Activated CD8-positive, alpha-beta T cell treated with anti-CD3 and anti-CD28 coated beads for 36 hours (primary cell): Measurements from ENCODE around the gene LRRK1. TPM values are rescaled to one million over a fixed set of nuclear protein-coding genes. Genes with fewer than 3 reads are reported as not detected.

ENCODE experiments used
- ATAC-seq: fragments of 200-7000 bp; cut with Tn5 transposase; one replicate; pipeline ENCODE4 v1.10.0; 2021; ENCODE audit warnings: mild to moderate bottlenecking, moderate library complexity
- CTCF ChIA-PET: fragments of 350-600 bp; sonication (Branson Sonifier 250); formaldehyde crosslinking; loops from one replicate; lab custom pipeline; 2021; ENCODE audit warnings: antibody characterized with exemption; lab: Charles Lee
- POLR2A ChIA-PET: fragments of 350-600 bp; sonication (Branson Sonifier 250); formaldehyde crosslinking; loops from one replicate; lab custom pipeline; 2021; ENCODE audit warnings: antibody characterized with exemption; lab: Charles Lee
- DNase-seq: peaks from one replicate; pipeline ENCODE4 v3.0.0-alpha.2; 2020
- H3K27ac Mint-ChIP-seq: one replicate; pipeline ENCODE4 v1.8.0; 2021; ENCODE audit warnings: mild to moderate bottlenecking, mixed read lengths
- H3K27me3 Mint-ChIP-seq: one replicate; pipeline ENCODE4 v1.8.0; 2021; ENCODE audit warnings: mixed read lengths
- H3K36me3 Mint-ChIP-seq: one replicate; pipeline ENCODE4 v1.8.0; 2021; ENCODE audit warnings: low read depth, mixed read lengths
- H3K4me1 Mint-ChIP-seq: one replicate; pipeline ENCODE4 v1.8.0; 2021; ENCODE audit warnings: low read depth, mixed read lengths
- H3K4me3 Mint-ChIP-seq: one replicate; pipeline ENCODE4 v1.8.0; 2021; ENCODE audit warnings: mild to moderate bottlenecking, moderate library complexity, mixed read lengths
- H3K9me3 Mint-ChIP-seq: one replicate; pipeline ENCODE4 v1.8.0; 2021; ENCODE audit warnings: mixed read lengths
- intact Hi-C: fragments of 100-400 bp; cut with micrococcal nuclease; formaldehyde crosslinking; loops from one replicate; pipeline ENCODE4 v1.10.0; 2022
- total RNA-seq, 2 experiments: library from RNA; stranded (reverse); gene quantifications; one replicate each; pipeline ENCODE4 v1.2.3, GENCODE V29; 2021
- TF ChIP-seq, protein P1 (sequence below): fragments of 200-600 bp; IDR thresholded peaks from one replicate; pipeline ENCODE4 v1.8.0; 2022; ENCODE audit warnings: antibody characterized with exemption, mild to moderate bottlenecking

The LRRK1 gene
- total RNA-seq, 2 experiments from 2014 or later, result 0.50 to 0.83 TPM

DNA sequence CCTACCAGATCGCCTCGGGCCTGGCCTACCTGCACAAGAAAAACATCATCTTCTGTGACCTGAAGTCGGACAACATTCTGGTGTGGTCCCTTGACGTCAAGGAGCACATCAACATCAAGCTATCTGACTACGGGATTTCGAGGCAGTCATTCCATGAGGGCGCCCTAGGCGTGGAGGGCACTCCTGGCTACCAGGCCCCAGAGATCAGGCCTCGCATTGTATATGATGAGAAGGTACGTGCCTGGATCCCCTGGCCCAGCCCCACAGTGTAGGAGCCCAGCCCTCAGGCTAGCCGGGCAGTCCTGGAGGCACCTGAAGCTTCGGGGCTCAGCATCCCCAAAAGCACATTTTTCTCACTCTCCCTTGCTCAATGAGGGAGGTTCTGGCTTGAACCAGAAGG lies 135.8 kb downstream of the LRRK1 start:
- no peak for ATAC-seq
- H3K9me3 Mint-ChIP-seq, result no peaks in the 10 kb centered on the region
- H3K27me3 Mint-ChIP-seq, result no peaks in the 10 kb centered on the region
- no peaks in the 10 kb centered on the region for H3K36me3 Mint-ChIP-seq
- H3K27ac Mint-ChIP-seq, result no peak overlapping the region
- TF ChIP-seq, protein P1, sequence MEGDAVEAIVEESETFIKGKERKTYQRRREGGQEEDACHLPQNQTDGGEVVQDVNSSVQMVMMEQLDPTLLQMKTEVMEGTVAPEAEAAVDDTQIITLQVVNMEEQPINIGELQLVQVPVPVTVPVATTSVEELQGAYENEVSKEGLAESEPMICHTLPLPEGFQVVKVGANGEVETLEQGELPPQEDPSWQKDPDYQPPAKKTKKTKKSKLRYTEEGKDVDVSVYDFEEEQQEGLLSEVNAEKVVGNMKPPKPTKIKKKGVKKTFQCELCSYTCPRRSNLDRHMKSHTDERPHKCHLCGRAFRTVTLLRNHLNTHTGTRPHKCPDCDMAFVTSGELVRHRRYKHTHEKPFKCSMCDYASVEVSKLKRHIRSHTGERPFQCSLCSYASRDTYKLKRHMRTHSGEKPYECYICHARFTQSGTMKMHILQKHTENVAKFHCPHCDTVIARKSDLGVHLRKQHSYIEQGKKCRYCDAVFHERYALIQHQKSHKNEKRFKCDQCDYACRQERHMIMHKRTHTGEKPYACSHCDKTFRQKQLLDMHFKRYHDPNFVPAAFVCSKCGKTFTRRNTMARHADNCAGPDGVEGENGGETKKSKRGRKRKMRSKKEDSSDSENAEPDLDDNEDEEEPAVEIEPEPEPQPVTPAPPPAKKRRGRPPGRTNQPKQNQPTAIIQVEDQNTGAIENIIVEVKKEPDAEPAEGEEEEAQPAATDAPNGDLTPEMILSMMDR, result no peak
- DNase-seq, result no peak
- POLR2A ChIA-PET, result no interaction called here
- intact Hi-C loops, result no loop called here
- no peak overlapping the region for H3K4me3 Mint-ChIP-seq
- CTCF ChIA-PET, result no interaction called here
- no peaks in the 10 kb centered on the region for H3K4me1 Mint-ChIP-seq

DNA sequence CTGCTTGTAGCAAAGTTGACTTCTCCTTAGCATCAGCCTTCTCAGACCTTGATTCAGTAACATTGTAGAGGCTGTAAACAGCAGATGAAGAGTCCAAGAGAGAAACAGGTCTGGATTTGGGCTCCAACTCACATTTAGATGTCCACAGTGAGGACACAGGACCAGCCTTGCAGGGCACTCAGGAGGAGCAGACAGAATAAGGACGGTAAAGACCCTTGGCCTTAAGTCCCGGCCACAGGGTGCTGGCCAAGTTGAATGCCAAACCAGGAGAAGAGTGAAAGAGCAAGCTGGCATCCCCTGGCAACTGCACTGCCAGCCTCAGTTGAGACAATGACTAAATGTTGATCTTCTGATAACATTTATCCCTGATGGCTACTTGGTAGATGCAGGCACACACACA lies 136.3 kb downstream of the LRRK1 start:
- H3K9me3 Mint-ChIP-seq, result no peaks in the 10 kb centered on the region
- ChIA-PET CTCF (interaction anchor here (1.0 kb wide), 1 partner anchor 47 kb away, joined by 7 read pairs; no protein-coding TSS in a partner anchor), POLR2A (no interaction called here)
- TF ChIP-seq, protein P1, result no peak
- no peaks in the 10 kb centered on the region for H3K4me1 Mint-ChIP-seq
- no peak for DNase-seq
- H3K27me3 Mint-ChIP-seq, result no peaks in the 10 kb centered on the region
- intact Hi-C loops, result no loop called here
- no peaks in the 10 kb centered on the region for H3K36me3 Mint-ChIP-seq
- H3K4me3 Mint-ChIP-seq, result no peak overlapping the region
- no peak for ATAC-seq
- no peak overlapping the region for H3K27ac Mint-ChIP-seq

DNA sequence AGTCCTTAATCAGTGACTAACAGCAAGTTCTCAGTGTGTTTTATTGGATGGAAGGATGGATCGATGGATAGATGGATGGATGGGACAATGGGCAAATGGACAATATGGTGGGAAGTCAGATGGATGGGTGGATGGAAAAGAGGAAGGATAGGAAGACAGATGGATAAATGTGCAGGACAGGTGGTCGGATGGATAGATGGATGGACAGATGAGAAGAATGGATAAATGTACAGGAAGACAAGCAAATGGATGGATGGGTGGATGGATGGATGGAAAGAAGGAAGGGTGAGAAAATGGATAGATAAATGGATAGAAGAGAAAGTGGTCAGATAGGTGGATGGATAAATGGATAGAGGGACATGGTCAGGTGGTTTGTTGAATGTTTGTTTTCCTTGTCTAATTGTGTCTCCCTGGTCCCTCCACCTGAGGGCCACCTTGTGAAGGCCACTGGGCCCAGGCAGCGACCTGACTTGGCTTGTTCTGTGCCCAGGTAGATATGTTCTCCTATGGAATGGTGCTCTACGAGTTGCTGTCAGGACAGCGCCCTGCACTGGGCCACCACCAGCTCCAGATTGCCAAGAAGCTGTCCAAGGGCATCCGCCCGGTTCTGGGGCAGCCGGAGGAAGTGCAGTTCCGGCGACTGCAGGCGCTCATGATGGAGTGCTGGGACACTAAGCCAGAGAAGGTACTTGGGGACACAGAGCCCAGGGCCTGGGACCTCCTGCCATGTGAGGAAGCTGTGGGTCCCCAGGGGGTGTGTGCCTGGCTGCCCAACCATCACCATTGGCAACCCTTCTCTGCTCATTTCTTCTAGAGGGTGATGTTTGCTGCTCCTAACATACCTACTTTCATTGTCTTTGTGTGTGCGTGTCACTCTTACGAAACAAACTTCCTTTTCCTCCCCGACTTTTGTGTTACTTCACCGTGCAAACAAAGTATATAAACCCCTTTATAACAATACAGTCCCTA lies 137.5 kb downstream of the LRRK1 start:
- intact Hi-C loops, result no loop called here
- no peak overlapping the region for H3K4me3 Mint-ChIP-seq
- no peaks in the 10 kb centered on the region for H3K4me1 Mint-ChIP-seq
- no peak overlapping the region for H3K27ac Mint-ChIP-seq
- DNase-seq, result no peak
- TF ChIP-seq, protein P1, result no peak
- H3K27me3 Mint-ChIP-seq, result no peaks in the 10 kb centered on the region
- POLR2A ChIA-PET, result no interaction called here
- no peaks in the 10 kb centered on the region for H3K9me3 Mint-ChIP-seq
- no peak for ATAC-seq
- H3K36me3 Mint-ChIP-seq, result no peaks in the 10 kb centered on the region
- CTCF ChIA-PET, result interaction anchor here (1.0 kb wide), 2 partner anchors 48 to 202 kb away, joined by 3 to 7 read pairs; no protein-coding TSS in a partner anchor

DNA sequence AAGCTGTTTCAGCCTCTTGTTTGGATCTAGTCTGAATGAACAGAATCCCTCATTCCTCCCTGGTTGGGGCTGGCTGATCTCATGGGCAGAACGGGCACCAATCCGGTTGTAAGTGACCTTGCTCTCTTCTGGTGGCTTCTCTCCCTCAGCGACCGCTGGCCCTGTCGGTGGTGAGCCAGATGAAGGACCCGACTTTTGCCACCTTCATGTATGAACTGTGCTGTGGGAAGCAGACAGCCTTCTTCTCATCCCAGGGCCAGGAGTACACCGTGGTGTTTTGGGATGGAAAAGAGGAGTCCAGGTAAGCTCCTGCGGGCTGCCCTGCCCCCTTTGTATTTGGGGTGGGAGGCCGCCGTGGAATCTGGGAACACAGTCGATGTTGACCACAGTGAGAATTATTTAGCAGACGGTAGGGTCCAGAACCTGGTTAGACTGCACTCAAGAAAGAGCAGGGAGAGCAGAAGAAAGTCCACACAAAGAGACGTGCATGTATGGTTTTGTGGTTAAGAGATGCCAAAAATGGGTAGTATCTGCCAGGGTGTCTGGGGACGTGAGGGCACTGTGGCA lies 138.8 kb downstream of the LRRK1 start:
- intact Hi-C loops, result no loop called here
- Mint-ChIP-seq H3K4me1 (no peaks in the 10 kb centered on the region), H3K36me3 (no peaks in the 10 kb centered on the region), H3K9me3 (no peaks in the 10 kb centered on the region), H3K4me3 (no peak overlapping the region), H3K27ac (no peak overlapping the region), H3K27me3 (no peaks in the 10 kb centered on the region)
- ChIA-PET CTCF (interaction anchor here (1.0 kb wide), 1 partner anchor 200 kb away, joined by 3 read pairs; no protein-coding TSS in a partner anchor), POLR2A (no interaction called here)
- ATAC-seq (no peak), DNase-seq (no peak)
- TF ChIP-seq, protein P1, result no peak

DNA sequence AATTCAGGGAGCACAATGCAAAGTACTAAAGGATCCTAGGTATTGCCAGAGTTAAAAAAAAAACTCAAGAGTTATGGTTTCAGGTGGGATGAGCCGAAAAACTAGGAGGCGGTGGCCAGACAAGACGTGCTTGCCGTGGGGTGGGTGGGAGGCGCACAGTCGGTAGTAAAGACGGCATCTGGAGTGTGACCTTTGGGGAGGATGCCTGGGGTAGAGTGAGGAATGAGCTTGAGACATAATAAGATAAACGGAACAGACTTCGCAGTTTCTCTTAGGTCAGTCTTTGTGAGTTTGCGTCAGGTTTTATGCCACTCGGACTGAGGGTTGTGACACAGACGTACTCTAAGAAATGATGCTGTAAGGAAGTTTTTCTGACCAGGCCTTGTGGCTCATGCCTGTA lies 139.6 kb downstream of the LRRK1 start:
- no peak for ATAC-seq
- ChIA-PET POLR2A (interaction anchor here (0.7 kb wide), 1 partner anchor 114 kb away, joined by 3 read pairs; no protein-coding TSS in a partner anchor), CTCF (no interaction called here)
- Mint-ChIP-seq H3K36me3 (no peaks in the 10 kb centered on the region), H3K4me3 (no peak overlapping the region), H3K4me1 (no peaks in the 10 kb centered on the region), H3K27me3 (no peaks in the 10 kb centered on the region), H3K27ac (no peak overlapping the region), H3K9me3 (no peaks in the 10 kb centered on the region)
- DNase-seq, result no peak
- intact Hi-C loops, result no loop called here
- TF ChIP-seq, protein P1, result no peak
